Neural progenitor cell (in vitro differentiated cells): ENCODE results near the gene SATB2. TPM values are rescaled to one million over a fixed set of nuclear protein-coding genes. Genes with fewer than 3 reads are reported as not detected.
A peak's percentile ranks its signal among the peaks of the same experiment; 100 is the strongest.

Source experiments
- DNase-seq: peaks from one replicate; pipeline ENCODE4 v3.0.0-alpha.2; 2016; ENCODE audit warnings: low spot score
- H2AFZ ChIP-seq: fragments of 200-600 bp; sonication (generic); replicated peaks from 2 replicates; pipeline ENCODE4 v1.6.1; 2016; ENCODE audit warnings: antibody characterized with exemption
- H3F3A ChIP-seq: fragments of 200-600 bp; sonication (generic); 2 replicates; pipeline ENCODE4 v1.6.1; 2016; ENCODE audit warnings: antibody characterized with exemption, low read depth
- H3K27ac ChIP-seq: fragments of 200-600 bp; sonication (generic); 2 replicates; pipeline ENCODE4 v1.5.1; 2016; ENCODE audit warnings: mild to moderate bottlenecking
- H3K27me3 ChIP-seq: fragments of 200-600 bp; sonication (generic); 2 replicates; pipeline ENCODE4 v1.6.1; 2016; ENCODE audit warnings: mild to moderate bottlenecking, moderate library complexity
- H3K36me3 ChIP-seq: fragments of 200-600 bp; sonication (generic); 2 replicates; pipeline ENCODE4 v1.5.1; 2016
- H3K4me1 ChIP-seq: fragments of 200-600 bp; sonication (generic); 2 replicates; pipeline ENCODE4 v1.6.1; 2016; ENCODE audit warnings: mixed run types
- H3K4me2 ChIP-seq: fragments of 200-600 bp; sonication (generic); 2 replicates; pipeline ENCODE4 v1.6.1; 2016
- H3K4me3 ChIP-seq: fragments of 200-600 bp; sonication (generic); 2 replicates; pipeline ENCODE4 v1.5.1; 2016
- H3K79me2 ChIP-seq: fragments of 200-600 bp; sonication (generic); 2 replicates; pipeline ENCODE4 v1.6.1; 2016; ENCODE audit warnings: low read depth
- H3K9ac ChIP-seq: fragments of 200-600 bp; sonication (generic); 2 replicates; pipeline ENCODE4 v1.6.1; 2016
- H3K9me3 ChIP-seq: fragments of 200-600 bp; sonication (generic); 2 replicates; pipeline ENCODE4 v1.5.1; 2016; ENCODE audit warnings: low read depth
- H4K20me1 ChIP-seq: fragments of 200-600 bp; sonication (generic); 2 replicates; pipeline ENCODE4 v1.6.1; 2016; ENCODE audit warnings: low read depth
- H3K27ac Mint-ChIP-seq: 3 replicates; pipeline ENCODE4 v1.8.0; 2021; ENCODE audit warnings: mixed read lengths
- H3K27me3 Mint-ChIP-seq: 2 replicates; pipeline ENCODE4 v1.8.0; 2022; ENCODE audit warnings: low read depth, mild to moderate bottlenecking, inconsistent platforms, moderate library complexity, mixed read lengths; ENCODE audit not compliant: insufficient read depth
- H3K36me3 Mint-ChIP-seq: 3 replicates; pipeline ENCODE4 v1.8.0; 2021; ENCODE audit warnings: mixed read lengths
- H3K4me1 Mint-ChIP-seq: 3 replicates; pipeline ENCODE4 v1.8.0; 2021; ENCODE audit warnings: mixed read lengths
- H3K4me3 Mint-ChIP-seq: 3 replicates; pipeline ENCODE4 v1.8.0; 2021; ENCODE audit warnings: mild to moderate bottlenecking, moderate library complexity, mixed read lengths
- H3K9me3 Mint-ChIP-seq: 3 replicates; pipeline ENCODE4 v1.8.0; 2020; ENCODE audit warnings: mixed read lengths
- EZH2 ChIP-seq: fragments of 200-600 bp; sonication (generic); IDR thresholded peaks from 2 replicates; pipeline ENCODE4 v1.6.1; 2017; ENCODE audit warnings: antibody characterized with exemption, mild to moderate bottlenecking, moderate library complexity
- EZH2phosphoT487 ChIP-seq: fragments of 200-600 bp; sonication (generic); IDR thresholded peaks from 2 replicates; pipeline ENCODE4 v1.6.1; 2017; ENCODE audit warnings: antibody characterized with exemption
- total RNA-seq: library from RNA; depleted of rRNA; stranded (reverse); fragments of >200 nt; gene quantifications from 2 replicates; pipeline ENCODE4 v1.2.3, GENCODE V29; 2015; ENCODE audit warnings: low replicate concordance
- TF ChIP-seq, protein P1 (sequence below): fragments of 200-600 bp; sonication (generic); IDR thresholded peaks from 2 replicates; pipeline ENCODE4 v1.5.1; 2017; ENCODE audit warnings: antibody characterized with exemption, mild to moderate bottlenecking

Gene SATB2
- total RNA-seq, 1 donor from 2014 or later = 3.7 TPM

DNA sequence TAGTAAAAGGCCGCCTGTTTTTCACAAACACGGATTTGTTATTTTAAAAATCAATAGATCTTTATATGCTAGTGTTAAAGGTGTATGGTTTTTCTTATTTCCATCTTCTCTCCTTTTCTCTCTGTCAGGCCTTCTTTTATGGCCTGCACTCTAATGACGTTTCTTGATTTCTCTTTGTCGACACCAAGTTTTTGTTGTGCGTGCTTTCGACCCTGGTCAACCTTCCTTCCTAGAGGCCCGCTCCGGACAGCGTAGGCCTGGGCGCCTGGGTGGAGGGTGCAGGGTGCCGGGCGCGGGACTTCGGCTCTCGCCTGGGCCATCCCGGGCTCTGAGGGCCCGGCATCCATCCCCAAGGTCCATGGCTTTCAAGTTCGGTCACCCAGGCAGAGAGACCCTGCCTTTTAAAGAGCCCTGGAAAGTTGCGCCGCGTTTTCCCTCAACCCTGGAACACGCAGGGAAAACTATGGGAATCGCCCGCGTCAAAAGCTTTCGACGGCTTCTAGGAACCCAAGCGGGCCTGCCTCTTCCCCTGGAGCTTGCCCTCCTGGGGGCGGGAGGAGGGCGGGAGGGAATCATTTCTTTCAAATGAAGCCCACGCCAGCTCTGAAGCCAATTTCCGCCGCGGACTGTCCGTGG is 4.1 kb upstream of the SATB2 start:
- H3K4me1 ChIP-seq = peaks cover 10% of the 10 kb centered on the region
- H3K9me3 ChIP-seq = no peaks in the 10 kb centered on the region
- H3K27ac ChIP-seq = no peak overlapping the region
- peak overlapping the region; percentile 53 for H3K4me3 ChIP-seq
- no peaks in the 10 kb centered on the region for H3K36me3 ChIP-seq
- Mint-ChIP-seq H3K4me3 (peak overlapping the region; percentile 76), H3K27me3 (peaks cover 67% of the 10 kb centered on the region), H3K9me3 (peaks cover 2% of the 10 kb centered on the region), H3K4me1 (peaks cover 12% of the 10 kb centered on the region), H3K36me3 (no peaks in the 10 kb centered on the region), H3K27ac (no peak overlapping the region)
- peaks cover 60% of the 10 kb centered on the region for H4K20me1 ChIP-seq
- peaks cover 93% of the 10 kb centered on the region for H3K27me3 ChIP-seq
- no peaks in the 10 kb centered on the region for H3K79me2 ChIP-seq
- H3K9ac ChIP-seq = no peak overlapping the region
- H2AFZ ChIP-seq = peak overlapping the region; percentile 27
- TF ChIP-seq EZH2phosphoT487 (peak; percentile 92), EZH2 (peak; percentile 96)
- TF ChIP-seq, protein P1, sequence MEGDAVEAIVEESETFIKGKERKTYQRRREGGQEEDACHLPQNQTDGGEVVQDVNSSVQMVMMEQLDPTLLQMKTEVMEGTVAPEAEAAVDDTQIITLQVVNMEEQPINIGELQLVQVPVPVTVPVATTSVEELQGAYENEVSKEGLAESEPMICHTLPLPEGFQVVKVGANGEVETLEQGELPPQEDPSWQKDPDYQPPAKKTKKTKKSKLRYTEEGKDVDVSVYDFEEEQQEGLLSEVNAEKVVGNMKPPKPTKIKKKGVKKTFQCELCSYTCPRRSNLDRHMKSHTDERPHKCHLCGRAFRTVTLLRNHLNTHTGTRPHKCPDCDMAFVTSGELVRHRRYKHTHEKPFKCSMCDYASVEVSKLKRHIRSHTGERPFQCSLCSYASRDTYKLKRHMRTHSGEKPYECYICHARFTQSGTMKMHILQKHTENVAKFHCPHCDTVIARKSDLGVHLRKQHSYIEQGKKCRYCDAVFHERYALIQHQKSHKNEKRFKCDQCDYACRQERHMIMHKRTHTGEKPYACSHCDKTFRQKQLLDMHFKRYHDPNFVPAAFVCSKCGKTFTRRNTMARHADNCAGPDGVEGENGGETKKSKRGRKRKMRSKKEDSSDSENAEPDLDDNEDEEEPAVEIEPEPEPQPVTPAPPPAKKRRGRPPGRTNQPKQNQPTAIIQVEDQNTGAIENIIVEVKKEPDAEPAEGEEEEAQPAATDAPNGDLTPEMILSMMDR = no peak
- DNase-seq = peak; percentile 35
- H3K4me2 ChIP-seq = peak overlapping the region; percentile 84
- H3F3A ChIP-seq = peaks cover 33% of the 10 kb centered on the region

DNA sequence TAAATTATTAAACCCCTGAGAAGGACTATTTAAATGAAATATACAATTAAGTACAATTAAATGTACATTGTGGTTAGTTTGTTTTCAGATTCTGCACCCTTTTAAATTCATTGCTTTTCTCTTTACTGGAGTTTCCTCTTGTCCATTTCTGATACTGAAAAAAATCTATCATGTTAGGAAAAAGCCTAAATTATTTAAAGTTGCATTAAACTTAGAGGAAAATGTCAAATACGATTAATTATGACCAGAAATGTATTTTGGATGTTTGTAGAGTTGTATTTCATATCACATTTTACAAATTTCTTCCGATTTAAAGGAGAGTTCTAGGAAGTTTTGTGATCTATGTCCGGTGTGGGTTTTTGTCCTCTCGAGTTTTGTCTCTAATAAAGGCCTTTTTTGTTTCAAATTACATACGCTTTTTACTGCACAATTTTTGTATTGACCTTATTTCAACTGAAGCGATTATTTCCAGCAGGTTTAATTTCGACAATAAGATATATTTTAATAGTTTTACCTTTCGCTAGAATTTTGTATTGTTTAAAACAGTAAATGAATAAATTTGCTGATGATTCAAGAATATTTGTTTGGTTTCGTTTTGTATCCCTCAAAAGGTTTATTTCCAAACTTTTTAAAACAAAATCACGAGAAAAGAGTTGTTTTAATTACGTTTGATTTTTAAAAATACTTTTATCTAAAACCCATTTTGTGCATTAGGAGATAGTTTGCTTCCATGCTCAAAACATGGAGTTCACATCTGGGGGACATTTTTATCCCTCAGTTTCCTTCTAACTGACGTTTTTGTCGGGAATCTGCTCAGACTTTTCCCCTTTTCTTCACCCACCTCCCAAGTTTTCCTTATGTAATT is 3.3 kb upstream of the SATB2 start:
- no peak overlapping the region for H3K9ac ChIP-seq
- peaks cover 60% of the 10 kb centered on the region for H4K20me1 ChIP-seq
- TF ChIP-seq EZH2phosphoT487 (no peak), EZH2 (no peak)
- TF ChIP-seq, protein P1 = no peak
- H3K4me3 ChIP-seq = no peak overlapping the region
- Mint-ChIP-seq H3K27me3 (peaks cover 66% of the 10 kb centered on the region), H3K27ac (no peak overlapping the region), H3K9me3 (peaks cover 1% of the 10 kb centered on the region), H3K36me3 (no peaks in the 10 kb centered on the region), H3K4me1 (peaks cover 17% of the 10 kb centered on the region), H3K4me3 (peak overlapping the region; percentile 66)
- H3K27ac ChIP-seq = no peak overlapping the region
- no peaks in the 10 kb centered on the region for H3K79me2 ChIP-seq
- H3K36me3 ChIP-seq = no peaks in the 10 kb centered on the region
- peaks cover 18% of the 10 kb centered on the region for H3K4me1 ChIP-seq
- H3F3A ChIP-seq = peaks cover 28% of the 10 kb centered on the region
- no peaks in the 10 kb centered on the region for H3K9me3 ChIP-seq
- peaks cover 93% of the 10 kb centered on the region for H3K27me3 ChIP-seq
- H3K4me2 ChIP-seq = no peak overlapping the region
- DNase-seq = no peak
- no peak overlapping the region for H2AFZ ChIP-seq

DNA sequence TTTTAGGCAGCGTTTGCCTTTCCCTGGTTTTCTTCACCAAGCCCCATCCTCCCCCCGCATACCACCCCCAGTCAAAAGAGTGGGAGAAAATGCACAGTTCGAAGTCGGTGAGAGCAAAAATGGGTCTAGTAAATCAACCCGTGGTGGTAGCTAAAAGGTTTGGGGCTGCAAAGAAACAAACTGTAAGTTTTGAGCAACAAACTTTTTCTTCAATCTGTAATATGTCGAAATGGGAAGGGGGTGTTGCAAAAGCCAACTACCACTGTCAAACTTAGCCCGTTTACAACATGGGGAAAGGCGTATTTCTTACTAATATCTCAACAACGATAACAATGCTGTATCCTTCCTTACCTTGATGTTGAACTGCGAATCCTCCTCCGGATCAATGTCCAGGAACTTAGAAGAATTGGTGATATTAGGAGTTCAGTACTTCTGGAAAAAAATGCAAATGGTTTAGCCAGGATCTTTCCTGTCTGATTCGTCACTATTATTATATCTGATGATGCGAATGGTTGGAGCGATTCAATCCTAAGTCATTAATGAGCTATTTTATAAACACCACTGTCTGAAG is 2.4 kb upstream of the SATB2 start:
- H3K4me3 ChIP-seq = peak overlapping the region; percentile 67
- H3K9ac ChIP-seq = no peak overlapping the region
- peaks cover 28% of the 10 kb centered on the region for H3F3A ChIP-seq
- H3K27me3 ChIP-seq = peaks cover 93% of the 10 kb centered on the region
- peaks cover 22% of the 10 kb centered on the region for H3K4me1 ChIP-seq
- H3K4me3 Mint-ChIP-seq = peak overlapping the region; percentile 99
- H3K27ac Mint-ChIP-seq = peak overlapping the region; percentile 90
- H3K4me2 ChIP-seq = peak overlapping the region; percentile 97
- H3K27ac ChIP-seq = no peak overlapping the region
- H3K36me3 ChIP-seq = no peaks in the 10 kb centered on the region
- no peak for DNase-seq
- TF ChIP-seq EZH2phosphoT487 (peak; percentile 16), EZH2 (no peak)
- TF ChIP-seq, protein P1 = no peak
- H3K27me3 Mint-ChIP-seq = peaks cover 62% of the 10 kb centered on the region
- H3K9me3 Mint-ChIP-seq = no peaks in the 10 kb centered on the region
- no peaks in the 10 kb centered on the region for H3K9me3 ChIP-seq
- no peaks in the 10 kb centered on the region for H3K36me3 Mint-ChIP-seq
- peak overlapping the region; percentile 89 for H2AFZ ChIP-seq
- H3K79me2 ChIP-seq = no peaks in the 10 kb centered on the region
- peaks cover 21% of the 10 kb centered on the region for H3K4me1 Mint-ChIP-seq
- H4K20me1 ChIP-seq = peaks cover 59% of the 10 kb centered on the region
